ENCODE results near the gene MAP2K7. TPM values are rescaled to one million over a fixed set of nuclear protein-coding genes. Genes with fewer than 3 reads are reported as not detected.

The MAP2K7 gene
- total RNA-seq, 1 experiment from 2014 or later, result 46.1 TPM

GRCh38 chr19:7962644-7963268 is 59.1 kb downstream of the MAP2K7 start:
- no peak overlapping the region for H3K4me3 ChIP-seq (ENCODE audit: low read depth, low read length, poor library complexity, severe bottlenecking)
- H3K9me3 ChIP-seq (ENCODE audit: low read depth, low read length, poor library complexity, severe bottlenecking), result no peaks in the 10 kb centered on the region
- H3K4me1 ChIP-seq (ENCODE audit: insufficient read depth, low read length, poor library complexity, severe bottlenecking), result no peaks in the 10 kb centered on the region
- no peak for DNase-seq (ENCODE audit: low spot score)
- intact Hi-C loops (cut with micrococcal nuclease; ENCODE audit: unreplicated experiment), result no loop called here
- BruUV-seq (replicated peaks), result TSS peak; percentile 56
- POLR2A ChIA-PET (ENCODE audit: low non-redundant PET), result no interaction called here
- CTCF ChIA-PET, result interaction anchor here (0.5 kb wide), 1 partner anchor 291 kb away, joined by 13 read pairs; no protein-coding TSS in a partner anchor
- H3K27ac ChIP-seq (ENCODE audit: low read depth, low read length, poor library complexity, severe bottlenecking), result peak overlapping the region; percentile 19
- peaks cover 61% of the 10 kb centered on the region for H3K36me3 ChIP-seq (ENCODE audit: insufficient read depth, low read length, poor library complexity, severe bottlenecking)
- no peak for TF ChIP-seq CTCF (conservative IDR thresholded peaks at IDR 0.05; ENCODE audit: low read depth, low read length)
- no peak for TF ChIP-seq EZH2 (IDR thresholded peaks at IDR 0.05; ENCODE audit: borderline replicate concordance, low read depth, low read length, poor library complexity, severe bottlenecking)
- no peaks in the 10 kb centered on the region for H3K27me3 ChIP-seq (replicated peaks; ENCODE audit: insufficient read depth, low read depth, low read length, poor library complexity)

GRCh38 chr19:7963566-7963965 is 59.9 kb downstream of the MAP2K7 start:
- no peak for TF ChIP-seq CTCF (conservative IDR thresholded peaks at IDR 0.05; ENCODE audit: low read depth, low read length)
- no peak for TF ChIP-seq EZH2 (IDR thresholded peaks at IDR 0.05; ENCODE audit: borderline replicate concordance, low read depth, low read length, poor library complexity, severe bottlenecking)
- POLR2A ChIA-PET (ENCODE audit: low non-redundant PET), result no interaction called here
- H3K27me3 ChIP-seq (replicated peaks; ENCODE audit: insufficient read depth, low read depth, low read length, poor library complexity), result no peaks in the 10 kb centered on the region
- H3K27ac ChIP-seq (ENCODE audit: low read depth, low read length, poor library complexity, severe bottlenecking), result no peak overlapping the region
- H3K4me1 ChIP-seq (ENCODE audit: insufficient read depth, low read length, poor library complexity, severe bottlenecking), result no peaks in the 10 kb centered on the region
- DNase-seq (ENCODE audit: low spot score), result no peak
- no peaks in the 10 kb centered on the region for H3K9me3 ChIP-seq (ENCODE audit: low read depth, low read length, poor library complexity, severe bottlenecking)
- H3K4me3 ChIP-seq (ENCODE audit: low read depth, low read length, poor library complexity, severe bottlenecking), result no peak overlapping the region
- CTCF ChIA-PET, result no interaction called here
- BruUV-seq (replicated peaks), result no TSS peak
- intact Hi-C loops (cut with micrococcal nuclease; ENCODE audit: unreplicated experiment), result no loop called here
- peaks cover 69% of the 10 kb centered on the region for H3K36me3 ChIP-seq (ENCODE audit: insufficient read depth, low read length, poor library complexity, severe bottlenecking)

Other genes starting within 250 kb of the MAP2K7 start
- not detected in 2 replicates for gene RETN, start 234.8 kb upstream of the MAP2K7 start, total RNA-seq (2021)
- gene MCEMP1, start 226.8 kb upstream of the MAP2K7 start, total RNA-seq (2021), result 4.0 and 4.1 TPM in 2 replicates
- gene TRAPPC5, start 223.0 kb upstream of the MAP2K7 start, total RNA-seq (2021), result 105 and 107 TPM in 2 replicates
- gene FCER2, start 201.7 kb upstream of the MAP2K7 start, total RNA-seq (2021), result not detected in 2 replicates
- not detected in 2 replicates for gene CLEC4G, start 171.8 kb upstream of the MAP2K7 start, total RNA-seq (2021)
- gene CD209, start 156.3 kb upstream of the MAP2K7 start, total RNA-seq (2021), result not detected in 2 replicates
- gene CLEC4M, start 140.6 kb upstream of the MAP2K7 start, total RNA-seq (2021), result not detected in 2 replicates
- 4.8 and 8.8 TPM in 2 replicates for gene EVI5L, start 73.7 kb upstream of the MAP2K7 start, total RNA-seq (2021)
- 3.3 and 4.9 TPM in 2 replicates for gene PRR36, start 29.5 kb upstream of the MAP2K7 start, total RNA-seq (2021)
- 0.77 and 0.79 TPM in 2 replicates for gene LRRC8E, start 15.4 kb upstream of the MAP2K7 start, total RNA-seq (2021)
- gene TGFBR3L, start 11.0 kb downstream of the MAP2K7 start, total RNA-seq (2021), result 1.4 and 1.6 TPM in 2 replicates
- 30.2 and 34.4 TPM in 2 replicates for gene SNAPC2, start 16.5 kb downstream of the MAP2K7 start, total RNA-seq (2021)
- gene CTXN1, start 22.3 kb downstream of the MAP2K7 start, total RNA-seq (2021), result 71.7 and 85.5 TPM in 2 replicates
- gene TIMM44, start 39.8 kb downstream of the MAP2K7 start, total RNA-seq (2021), result 153 and 169 TPM in 2 replicates
- gene ELAVL1, start 101.8 kb downstream of the MAP2K7 start, total RNA-seq (2021), result 171 and 181 TPM in 2 replicates
- not detected in 2 replicates for gene CCL25, start 148.9 kb downstream of the MAP2K7 start, total RNA-seq (2021)
- 0.06 and 0.17 TPM in 2 replicates for gene FBN3, start 245.7 kb downstream of the MAP2K7 start, total RNA-seq (2021)